PFSK-1 (cell line): ENCODE results near the gene RRP8.

Source experiments
- FOXP2 ChIP-seq: optimal IDR thresholded peaks from 2 replicates; pipeline ENCODE3; 2011; ENCODE audit warnings: borderline replicate concordance, control low read depth, inconsistent platforms; ENCODE audit not compliant: insufficient read depth; ENCODE audit errors: extremely low read length, extremely low read depth
- POLR2AphosphoS5 ChIP-seq: IDR thresholded peaks from 2 replicates; pipeline ENCODE4 v1.6.1; 2012; ENCODE audit warnings: low read depth, mild to moderate bottlenecking, control low read depth, low read length, moderate library complexity
- REST ChIP-seq, 2 experiments: IDR thresholded peaks; 2 replicates each; pipeline versions ENCODE4 v1.6.1 to v1.8.0; 2011 to 2012; ENCODE audit warnings: low read depth in 2 of 2, low read length in 2 of 2, control low read depth in 1 of 2, inconsistent platforms in 1 of 2, mild to moderate bottlenecking in 1 of 2, moderate library complexity in 1 of 2; ENCODE audit not compliant: insufficient read depth in 1 of 2
- SIN3A ChIP-seq: IDR thresholded peaks from 2 replicates; pipeline ENCODE4 v1.6.1; 2012; ENCODE audit warnings: mild to moderate bottlenecking, low read length, moderate library complexity, borderline replicate concordance; ENCODE audit not compliant: insufficient read depth
- TAF1 ChIP-seq: IDR thresholded peaks from 2 replicates; pipeline ENCODE4 v1.6.1; 2012; ENCODE audit warnings: low read length, control low read depth, borderline replicate concordance; ENCODE audit not compliant: insufficient read depth

RRP8 gene

DNA sequence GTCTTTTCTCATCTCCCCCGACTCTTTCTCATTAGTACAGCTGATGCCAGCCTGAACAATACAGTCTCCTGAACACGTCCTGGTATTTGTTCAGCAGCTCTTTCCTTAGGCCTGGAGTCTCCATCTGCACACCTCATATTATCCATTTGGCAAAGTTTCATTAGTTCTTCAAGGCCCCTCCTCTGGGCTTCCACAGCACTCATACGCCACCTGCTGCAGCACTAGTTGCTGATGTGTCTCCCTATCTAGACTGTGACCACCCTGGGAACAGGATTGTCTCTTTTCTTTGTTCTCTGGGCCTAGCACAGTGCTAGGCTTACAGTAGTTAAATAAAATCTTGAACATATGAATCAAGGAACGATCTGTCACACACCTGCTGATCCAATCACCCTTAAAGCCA is 35.0 kb upstream of the RRP8 start:
- no peak for TF ChIP-seq SIN3A
- TF ChIP-seq POLR2AphosphoS5, result no peak
- TF ChIP-seq FOXP2, result no peak
- no peak for TF ChIP-seq TAF1
- no peak for TF ChIP-seq REST (IDR thresholded peaks at IDR 0.05; ENCODE audit: insufficient read depth in 1 of 2, low read depth in 2 of 2, low read length in 2 of 2)

- TF ChIP-seq FOXP2, result no peak
- TF ChIP-seq SIN3A, result no peak
- TF ChIP-seq POLR2AphosphoS5, result no peak
- TF ChIP-seq REST (IDR thresholded peaks at IDR 0.05; ENCODE audit: insufficient read depth in 1 of 2, low read depth in 2 of 2, low read length in 2 of 2), result no peak
- TF ChIP-seq TAF1, result no peak
These were observed 34.5 kb upstream of the RRP8 start for GRCh38 chr11:6637871-6638270.

DNA sequence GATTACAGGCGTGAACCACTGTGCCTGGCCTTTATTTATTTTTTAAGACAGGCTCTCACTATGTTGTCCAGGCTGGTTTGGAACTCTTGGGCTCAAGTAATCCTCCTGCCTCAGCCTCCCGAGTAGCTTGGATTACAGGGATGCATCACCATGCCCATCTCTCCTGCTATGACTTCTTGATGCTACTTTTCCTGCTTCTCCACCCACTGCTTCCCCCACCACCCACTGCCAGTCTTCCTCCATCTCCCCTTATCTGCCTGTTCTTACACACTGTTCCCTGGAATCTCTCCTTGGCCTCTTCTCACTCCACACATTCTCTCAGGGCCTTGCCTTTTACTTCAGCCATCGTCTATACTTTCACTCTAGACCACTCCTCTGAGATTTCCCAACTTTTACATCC is 33.1 kb upstream of the RRP8 start:
- no peak for TF ChIP-seq REST (IDR thresholded peaks at IDR 0.05; ENCODE audit: insufficient read depth in 1 of 2, low read depth in 2 of 2, low read length in 2 of 2)
- no peak for TF ChIP-seq SIN3A
- TF ChIP-seq POLR2AphosphoS5, result no peak
- TF ChIP-seq TAF1, result no peak
- TF ChIP-seq FOXP2, result no peak

DNA sequence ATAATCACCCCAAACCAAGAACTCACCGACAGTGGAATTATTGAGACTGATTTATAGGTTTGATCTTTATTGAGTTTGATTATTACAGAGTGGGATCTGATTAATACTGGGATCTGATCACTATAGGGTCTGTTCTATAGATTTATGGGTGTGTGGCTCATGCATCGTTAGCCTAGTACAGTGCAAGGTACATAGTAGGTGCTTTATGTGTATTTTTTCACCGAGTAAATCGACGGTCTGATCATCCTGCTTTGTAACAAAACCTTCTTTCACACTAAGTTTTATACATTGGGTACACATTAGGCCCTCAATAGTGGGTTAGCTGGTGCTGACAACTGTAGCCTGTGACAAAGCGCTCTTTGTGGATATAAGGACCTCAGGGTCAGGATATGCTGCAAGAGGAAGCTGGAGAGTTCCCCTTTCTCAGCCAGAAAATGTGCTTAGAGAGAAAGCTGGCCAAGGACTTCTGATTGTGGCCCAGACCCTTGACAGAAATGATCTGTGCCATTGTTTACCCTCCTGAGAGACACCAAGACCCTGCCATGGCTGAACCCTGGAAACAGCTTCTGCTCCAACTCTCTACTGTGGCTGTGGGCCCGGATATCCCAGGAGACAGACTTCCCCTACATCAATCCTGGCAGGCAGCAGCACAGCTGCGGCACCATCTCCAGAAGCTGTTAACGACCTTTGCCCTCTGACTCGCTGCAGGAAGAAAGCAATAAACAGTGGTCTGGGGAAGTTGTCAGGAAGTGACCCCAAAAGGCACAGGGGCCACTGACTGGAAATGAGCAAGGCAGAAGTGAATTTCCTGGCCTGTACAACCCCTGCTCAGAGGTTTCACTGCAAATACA is 31.9 kb upstream of the RRP8 start:
- TF ChIP-seq FOXP2 (peak; percentile 89), TAF1 (no peak), REST (IDR thresholded peaks at IDR 0.05; ENCODE audit: insufficient read depth in 1 of 2, low read depth in 2 of 2, low read length in 2 of 2) (0 out of 4 replicates have a peak, but pooled peaks of 1 of the 2 experiments have one; percentile 25), POLR2AphosphoS5 (0 out of 2 replicates have a peak, but pooled peaks have one; percentile 18), SIN3A (no peak)
